ENCODE measurements around the gene PPP2R5C. TPM values are rescaled to one million over a fixed set of nuclear protein-coding genes. Genes with fewer than 3 reads are reported as not detected.

PPP2R5C gene
- total RNA-seq, 1 donor from 2014 or later, result 166 TPM

- no peak for DNase-seq
Measured at GRCh38 chr14:101869217-101869616, 107.7 kb downstream of the PPP2R5C start.

- no peak for DNase-seq
Measured at GRCh38 chr14:101870273-101870939, 108.9 kb downstream of the PPP2R5C start.

GRCh38 chr14:101872346-101872745 is 110.8 kb downstream of the PPP2R5C start:
- no peak for DNase-seq

- DNase-seq, result no peak
Measured at GRCh38 chr14:101873076-101873825, 111.7 kb downstream of the PPP2R5C start.

GRCh38 chr14:101873991-101874390 is 112.5 kb downstream of the PPP2R5C start:
- no peak for DNase-seq

- DNase-seq, result no peak
Measured at GRCh38 chr14:101875041-101875726, 113.7 kb downstream of the PPP2R5C start.

GRCh38 chr14:101875727-101876554 is 114.4 kb downstream of the PPP2R5C start:
- DNase-seq, result no peak

- DNase-seq, result no peak
Measured at GRCh38 chr14:101876555-101876938, 115.0 kb downstream of the PPP2R5C start.

GRCh38 chr14:101877766-101878165 is 116.3 kb downstream of the PPP2R5C start:
- DNase-seq, result no peak

GRCh38 chr14:101878211-101878821 is 116.8 kb downstream of the PPP2R5C start:
- no peak for DNase-seq

- no peak for DNase-seq
Measured at GRCh38 chr14:101878822-101879528, 117.5 kb downstream of the PPP2R5C start.

GRCh38 chr14:101879529-101880336 is 118.2 kb downstream of the PPP2R5C start:
- no peak for DNase-seq

GRCh38 chr14:101881426-101881825 is 119.9 kb downstream of the PPP2R5C start:
- DNase-seq, result no peak

GRCh38 chr14:101882141-101882935 is 120.8 kb downstream of the PPP2R5C start:
- DNase-seq, result no peak

- no peak for DNase-seq
Measured at GRCh38 chr14:101884089-101884933, 122.8 kb downstream of the PPP2R5C start.

GRCh38 chr14:101884934-101885576 is 123.5 kb downstream of the PPP2R5C start:
- no peak for DNase-seq

- no peak for DNase-seq
Measured at GRCh38 chr14:101887219-101887618, 125.7 kb downstream of the PPP2R5C start.

- no peak for DNase-seq
Measured at GRCh38 chr14:101888182-101888581, 126.7 kb downstream of the PPP2R5C start.
